ENCODE data around the gene CRYZL1.
"Not testable (repeated sequence)": the region's sequence is repeated elsewhere in the genome, so short reads cannot be mapped to it uniquely, and the experiment has no call there.

CRYZL1 gene

GRCh38 chr21:33626151-33626550, 15.4 kb downstream of the CRYZL1 start:
- DNase-seq = not testable (repeated sequence)

DNA sequence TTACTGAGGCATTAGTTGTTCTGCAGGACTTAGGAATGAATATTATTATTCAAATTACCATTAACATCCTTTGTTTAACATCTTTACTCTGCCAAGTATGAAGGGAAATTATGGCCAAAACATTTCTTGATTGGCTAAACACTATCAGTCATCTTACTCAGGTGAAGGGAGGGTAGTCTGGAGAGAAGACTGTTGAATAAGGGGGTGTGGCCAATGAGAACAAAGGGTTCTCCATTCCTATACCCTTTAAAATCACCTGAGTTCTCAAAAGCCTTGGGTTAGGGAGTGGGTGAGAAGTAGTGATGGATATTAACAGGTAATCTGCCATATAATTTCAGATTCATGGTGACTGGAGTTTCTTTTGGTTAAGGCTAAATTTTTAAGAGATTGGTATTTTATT, 19.3 kb downstream of the CRYZL1 start:
- DNase-seq = no peak

DNA sequence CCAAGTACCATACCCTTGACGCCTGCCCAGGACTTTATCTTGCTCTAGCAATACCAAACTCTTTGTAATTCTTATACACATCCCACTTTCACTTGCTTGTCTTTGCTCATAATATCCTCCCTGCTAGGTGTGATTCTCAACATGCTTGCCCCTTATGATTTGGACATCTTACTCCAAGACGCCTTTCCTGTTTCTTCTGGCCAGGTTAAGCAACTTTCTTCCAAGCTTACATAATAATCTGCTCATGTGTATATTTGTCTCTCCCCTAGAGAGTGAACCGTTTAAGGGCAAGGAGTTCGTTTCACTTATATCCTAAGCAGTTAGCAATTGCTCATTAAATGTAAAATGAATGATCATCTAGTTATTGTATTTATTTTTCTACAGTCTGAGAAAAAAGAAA, 21.8 kb downstream of the CRYZL1 start:
- no peak for DNase-seq

DNA sequence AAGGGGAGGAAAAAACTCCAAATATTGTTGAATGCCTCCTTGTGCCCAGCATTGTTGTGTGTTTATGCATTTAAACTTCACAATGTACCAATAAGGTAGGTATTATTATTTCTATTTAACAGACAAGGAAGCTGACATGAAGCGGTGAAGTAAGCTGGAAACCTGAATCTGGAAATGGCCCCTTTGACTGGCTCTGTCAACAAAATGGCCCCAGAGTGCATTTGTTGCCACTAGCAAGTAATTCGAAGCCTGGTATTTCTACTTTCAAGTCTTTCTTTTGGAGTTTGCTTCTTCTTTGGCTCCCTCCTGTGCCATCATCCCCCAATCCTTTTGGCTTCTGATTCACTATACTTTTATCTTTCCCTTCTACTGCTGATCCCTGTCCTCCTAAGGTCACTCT, 23.1 kb downstream of the CRYZL1 start:
- DNase-seq = no peak

GRCh38 chr21:33617565-33617964, 24.0 kb downstream of the CRYZL1 start:
- not testable (repeated sequence) for DNase-seq

- DNase-seq = no peak
Observed at GRCh38 chr21:33611006-33611744, 30.4 kb downstream of the CRYZL1 start.

DNA sequence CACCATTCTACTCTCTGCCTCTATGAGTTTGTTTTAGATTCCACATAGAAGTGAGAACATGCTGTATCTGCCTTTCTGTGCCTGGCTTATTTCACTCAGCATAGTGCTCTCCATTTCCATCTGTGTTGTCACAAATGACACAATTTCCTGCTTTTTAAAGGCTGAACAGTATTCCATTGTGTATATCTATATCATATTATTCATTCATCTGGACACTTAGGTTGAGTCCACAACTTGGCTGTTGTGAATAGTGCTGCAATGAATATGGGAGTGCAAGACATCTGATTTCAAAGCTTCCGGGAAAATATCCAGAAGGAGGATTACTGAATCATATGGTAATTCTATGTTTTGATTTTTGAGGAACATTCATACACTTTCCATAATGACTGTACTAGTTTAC, 33.0 kb downstream of the CRYZL1 start:
- no peak for DNase-seq

GRCh38 chr21:33598051-33598450, 43.5 kb downstream of the CRYZL1 start:
- no peak for DNase-seq

DNA sequence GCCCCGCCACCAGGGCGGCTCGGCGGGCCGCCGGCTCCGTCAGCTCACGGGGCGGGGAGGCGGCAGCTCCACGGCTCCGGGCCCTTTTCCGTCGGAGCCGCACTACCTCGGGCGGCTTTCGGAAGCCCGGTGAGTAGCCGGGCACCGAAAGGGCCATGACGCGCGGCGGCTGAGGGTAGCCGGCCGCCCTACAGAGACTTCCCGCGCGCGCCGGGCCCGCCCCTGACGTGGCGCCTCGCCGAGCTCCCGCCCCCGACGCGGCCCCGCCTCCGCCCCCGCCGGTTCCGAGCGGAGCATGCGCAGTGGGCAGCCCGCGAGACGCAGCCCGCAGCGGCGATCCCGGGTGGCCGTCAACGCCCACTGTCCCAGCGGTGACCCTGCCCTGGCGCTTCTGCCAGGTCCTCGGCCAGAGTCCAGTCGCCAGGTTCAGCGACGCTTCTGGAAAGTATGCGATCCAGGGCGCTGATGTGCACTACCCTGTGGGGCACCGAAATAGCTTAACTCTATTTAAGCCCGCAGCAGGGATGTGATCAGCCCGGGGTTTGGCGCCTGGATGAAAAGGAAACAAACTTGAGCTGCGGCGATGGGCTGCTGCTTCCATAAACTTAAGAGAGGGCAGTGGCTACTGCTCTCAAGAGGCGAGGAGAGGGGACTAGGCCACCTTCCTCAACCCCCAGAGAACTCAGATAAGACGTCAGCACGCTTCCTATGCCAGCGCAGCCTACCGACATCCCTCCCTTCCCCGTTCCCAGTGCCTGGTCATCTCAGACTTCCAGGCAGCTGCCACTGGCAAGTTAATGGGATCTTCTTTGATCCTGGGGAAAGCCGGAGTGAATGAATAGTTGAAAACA, 52.8 kb downstream of the CRYZL1 start, which contains the start of gene DONSON:
TSS of gene DONSON (minus strand) at position 200 of the 851 bp plus-strand sequence. CDS start at position 157, 43 bp downstream.
- peak; percentile 81 for DNase-seq

- peak; percentile 47 for DNase-seq
Observed at GRCh38 chr21:33587792-33588484, 53.6 kb downstream of the CRYZL1 start.

DNA sequence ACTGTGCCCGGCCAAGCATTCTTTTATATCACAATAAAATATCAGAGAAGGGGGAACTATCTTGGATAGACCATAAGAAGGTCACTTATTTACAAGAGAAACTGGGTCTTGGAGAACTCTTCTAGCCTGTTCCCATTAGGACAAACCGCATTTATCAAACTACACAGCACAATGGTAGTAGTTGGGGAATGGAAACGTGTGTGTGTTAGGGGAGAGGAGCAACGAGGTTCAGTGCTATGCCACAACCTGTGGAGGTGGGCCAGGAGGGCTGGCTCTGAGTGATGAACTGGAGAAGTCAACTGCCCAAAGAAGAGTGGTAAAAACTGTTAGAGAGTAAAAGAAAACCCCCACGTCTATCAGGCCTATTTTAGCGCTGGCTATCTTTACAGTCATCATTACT, 54.6 kb downstream of the CRYZL1 start:
- no peak for DNase-seq

GRCh38 chr21:33584455-33584854, 57.1 kb downstream of the CRYZL1 start:
- no peak for DNase-seq

DNA sequence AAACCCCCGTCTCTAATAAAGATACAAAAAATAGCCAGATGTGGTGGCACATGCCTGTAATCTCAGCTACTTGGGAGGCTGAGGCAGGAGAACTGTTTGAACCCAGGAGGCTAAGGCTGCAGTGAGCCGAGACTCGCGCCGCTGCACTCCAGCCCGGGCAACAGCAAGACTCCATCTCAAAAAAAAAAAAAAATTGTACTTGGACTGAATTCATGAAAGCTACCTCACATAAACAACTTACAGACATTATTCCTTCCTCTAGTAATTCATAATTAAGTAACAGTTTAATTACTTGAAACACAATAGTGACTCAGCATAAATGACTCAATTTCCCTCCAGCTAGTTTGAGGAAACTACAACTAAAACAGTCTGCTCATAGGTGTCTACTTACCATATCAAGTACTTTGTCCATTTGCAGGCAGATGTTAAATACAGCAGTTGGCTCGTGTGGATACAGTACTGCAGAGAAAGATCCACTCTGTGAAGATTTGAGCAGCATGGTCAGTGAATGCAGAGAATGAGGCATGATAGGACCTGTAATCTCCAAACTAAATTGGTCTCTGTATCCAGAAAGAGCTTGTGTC, 62.5 kb downstream of the CRYZL1 start:
- no peak for DNase-seq

- peak; percentile 28 for DNase-seq
Observed at GRCh38 chr21:33578214-33578613, 63.3 kb downstream of the CRYZL1 start.

DNA sequence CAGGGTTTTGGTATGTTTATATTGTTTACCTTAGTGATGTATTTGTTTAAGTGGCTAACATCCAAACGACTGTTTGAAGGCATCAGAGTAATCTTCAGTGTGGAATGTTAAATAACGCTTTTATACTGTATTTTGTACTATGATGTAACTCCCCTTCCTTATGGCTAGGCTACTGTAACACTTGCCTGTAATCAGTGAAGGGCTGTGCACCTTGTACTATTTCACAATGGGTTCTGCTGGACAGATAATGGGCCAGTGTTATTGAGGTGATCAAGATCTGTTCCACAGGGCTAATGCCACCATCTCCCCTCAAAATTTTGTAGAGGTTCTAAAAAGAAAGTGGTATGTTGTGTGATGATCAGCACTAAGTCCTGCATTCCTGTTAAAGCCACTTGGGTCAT, 64.8 kb downstream of the CRYZL1 start:
- DNase-seq = not testable (repeated sequence)

DNA sequence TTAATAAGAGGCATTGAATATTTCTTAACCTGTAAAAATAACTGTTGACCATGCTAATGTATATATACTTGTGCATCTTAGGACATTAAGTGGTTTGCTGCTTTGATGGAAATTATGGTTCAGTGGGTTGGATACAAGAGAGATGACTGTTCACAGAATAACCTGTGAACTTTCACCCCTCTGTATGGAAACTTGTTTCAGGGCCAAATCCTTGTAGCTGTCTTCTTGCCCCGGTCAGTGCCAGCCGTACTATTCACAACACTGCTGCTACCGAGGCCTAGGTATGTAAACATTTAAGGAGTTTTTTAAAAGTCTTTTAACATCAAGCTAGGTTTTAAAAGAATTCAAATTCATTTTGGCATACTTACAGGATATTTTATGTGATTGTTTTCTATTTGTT, 69.2 kb downstream of the CRYZL1 start:
- DNase-seq = no peak

DNA sequence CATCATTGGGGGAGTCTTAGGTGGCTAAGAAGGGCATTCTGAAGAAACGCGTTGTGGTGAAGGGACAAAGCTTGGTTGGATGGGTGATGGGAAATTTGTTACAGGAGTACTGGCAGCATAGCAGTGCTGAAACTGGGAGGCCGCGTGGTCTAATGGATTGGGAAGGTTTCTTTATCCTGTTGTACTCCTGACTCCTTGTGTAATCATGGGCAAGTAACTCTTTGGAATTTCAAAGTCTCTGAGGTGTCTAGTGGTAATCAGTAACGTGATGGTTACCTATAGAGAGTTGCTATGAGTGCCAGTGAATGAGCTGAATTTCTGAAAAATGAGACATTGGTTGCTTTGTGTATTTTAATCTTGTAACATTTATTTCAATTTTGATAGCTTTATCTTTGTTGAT, 71.5 kb downstream of the CRYZL1 start:
- DNase-seq = no peak

- DNase-seq = no peak
Observed at GRCh38 chr21:33568448-33568847, 73.1 kb downstream of the CRYZL1 start.

- DNase-seq = no peak
Observed at GRCh38 chr21:33567914-33568313, 73.6 kb downstream of the CRYZL1 start.

GRCh38 chr21:33566514-33566913, 75.0 kb downstream of the CRYZL1 start:
- DNase-seq = no peak

DNA sequence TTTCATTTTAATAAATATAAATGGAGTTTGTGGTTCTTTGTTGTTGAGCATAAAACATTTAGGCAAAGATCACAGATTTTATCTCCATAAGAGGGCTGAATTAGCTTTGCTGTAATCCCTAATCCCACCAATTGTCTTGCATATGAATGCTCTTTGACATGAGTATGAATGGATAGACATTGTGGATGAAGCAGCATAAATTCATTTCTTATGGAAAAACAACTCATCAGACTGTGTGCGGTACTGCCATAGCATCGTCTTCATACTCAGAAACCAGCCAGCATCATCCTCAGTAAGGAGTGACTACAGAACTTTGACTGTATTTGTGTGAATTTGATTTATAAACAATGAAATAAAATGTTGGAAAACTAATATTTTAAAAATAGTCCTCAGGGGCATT, 79.2 kb downstream of the CRYZL1 start:
- no peak for DNase-seq

DNA sequence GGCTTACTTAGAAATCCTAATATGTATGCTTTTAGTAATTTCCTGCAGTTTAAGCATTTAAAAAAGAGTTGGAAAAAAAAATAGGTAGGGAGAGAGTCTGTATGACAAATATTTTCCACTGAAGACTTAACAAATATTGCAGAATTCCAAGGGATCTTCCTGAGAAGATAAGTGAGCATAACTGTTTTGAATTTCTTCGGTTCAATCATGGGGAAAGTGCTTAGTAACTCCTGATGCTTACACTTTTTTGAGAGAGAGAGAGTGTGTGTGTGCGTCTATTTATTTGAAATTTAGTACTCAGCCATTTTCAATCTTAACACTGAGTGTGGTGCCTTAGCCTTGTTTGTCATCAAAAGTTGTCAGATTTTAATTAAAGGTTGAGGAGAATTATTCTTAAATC, 80.2 kb downstream of the CRYZL1 start:
- DNase-seq = no peak

DNA sequence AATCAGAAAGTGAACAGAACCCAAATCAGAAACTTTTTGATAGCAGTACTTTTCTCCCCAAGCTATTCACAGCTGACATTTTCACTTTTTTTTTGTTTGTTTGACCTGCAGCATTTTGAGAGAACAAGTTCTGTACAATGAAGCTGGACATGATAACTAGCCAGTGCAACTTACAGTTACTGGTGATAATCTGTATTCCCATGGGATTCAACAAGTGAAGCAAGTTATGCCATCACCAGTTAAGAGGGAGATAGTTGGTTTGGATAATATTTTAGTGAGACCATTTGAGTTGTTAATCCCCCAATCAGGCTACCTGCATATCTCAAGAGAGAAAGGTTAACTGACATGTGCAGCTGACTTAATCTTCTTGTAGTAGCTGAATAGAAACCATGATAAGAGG, 80.6 kb downstream of the CRYZL1 start:
- no peak for DNase-seq

Measured in fibroblast of skin of back (primary cell).